ENCODE results near the gene S100A16.

Gene S100A16

GRCh38 chr1:153612755-153613331 is at the start of gene S100A16:
Gene S100A16, minus strand, starts transcription at chr1:153613137. Its CDS starts 4,986 bp downstream, at chr1:153608151.
- TF ChIP-seq CTCF (IDR thresholded peaks at IDR 0.05), result no peak

GRCh38 chr1:153662269-153662668 is 49.3 kb upstream of the S100A16 start:
- no peak for TF ChIP-seq CTCF (IDR thresholded peaks at IDR 0.05)

GRCh38 chr1:153661111-153661708 is 48.3 kb upstream of the S100A16 start:
- no peak for TF ChIP-seq CTCF (IDR thresholded peaks at IDR 0.05)

- TF ChIP-seq CTCF (IDR thresholded peaks at IDR 0.05), result no peak
These were observed 46.7 kb upstream of the S100A16 start for GRCh38 chr1:153659656-153660055.

GRCh38 chr1:153659175-153659534 is 46.2 kb upstream of the S100A16 start:
- TF ChIP-seq CTCF (IDR thresholded peaks at IDR 0.05), result no peak

GRCh38 chr1:153658400-153659174 is 45.6 kb upstream of the S100A16 start, which contains the start of gene SNAPIN:
Gene SNAPIN, plus strand, starts transcription at chr1:153658703. Its CDS starts 41 bp downstream, at chr1:153658744.
- TF ChIP-seq CTCF (IDR thresholded peaks at IDR 0.05), result no peak

GRCh38 chr1:153655333-153655732 is 42.4 kb upstream of the S100A16 start:
- TF ChIP-seq CTCF (IDR thresholded peaks at IDR 0.05), result no peak
